HG02571 (cell line): ENCODE measurements around the gene THOC6.

ENCODE experiments used
- ATAC-seq: cut with Tn5 transposase; IDR thresholded peaks from one replicate; pipeline ENCODE4 v1.9.1; 2021; ENCODE audit warnings: mild to moderate bottlenecking, moderate library complexity; ENCODE audit not compliant: unreplicated experiment

Gene THOC6

GRCh38 chr16:3029491-3030221 lies 5.8 kb downstream of the THOC6 start:
- ATAC-seq = no peak

- no peak for ATAC-seq
These were observed 6.7 kb downstream of the THOC6 start for GRCh38 chr16:3030222-3031212.

- ATAC-seq = no peak
These were observed 8.8 kb downstream of the THOC6 start for GRCh38 chr16:3032624-3033023.

GRCh38 chr16:3035289-3035971 lies 11.6 kb downstream of the THOC6 start:
- no peak for ATAC-seq

GRCh38 chr16:3035972-3036725 lies 12.3 kb downstream of the THOC6 start:
- no peak for ATAC-seq

- no peak for ATAC-seq
These were observed 13.0 kb downstream of the THOC6 start, which contains the start of gene BICDL2 for GRCh38 chr16:3036726-3037315. TSS of gene BICDL2 (minus strand) at chr16:3036944. CDS start at chr16:3035496, 1,448 bp downstream.

GRCh38 chr16:3038256-3038655 lies 14.4 kb downstream of the THOC6 start:
- ATAC-seq = no peak

GRCh38 chr16:3038896-3039295 lies 15.1 kb downstream of the THOC6 start:
- no peak for ATAC-seq

GRCh38 chr16:3042376-3042775 lies 18.5 kb downstream of the THOC6 start:
- ATAC-seq = no peak

- no peak for ATAC-seq
These were observed 20.9 kb downstream of the THOC6 start for GRCh38 chr16:3044708-3045107.

GRCh38 chr16:3045758-3046640 lies 22.2 kb downstream of the THOC6 start, which contains the start of gene MMP25:
TSS of gene MMP25 (plus strand) at chr16:3046561. CDS start at chr16:3046918, 357 bp downstream.
- ATAC-seq = no peak

GRCh38 chr16:3046641-3047386 lies 23.0 kb downstream of the THOC6 start:
- no peak for ATAC-seq

- ATAC-seq = no peak
These were observed 23.5 kb downstream of the THOC6 start for GRCh38 chr16:3047387-3047720.

GRCh38 chr16:3049921-3050481 lies 26.2 kb downstream of the THOC6 start:
- no peak for ATAC-seq

- ATAC-seq = no peak
These were observed 26.7 kb downstream of the THOC6 start for GRCh38 chr16:3050487-3050886.

- no peak for ATAC-seq
These were observed 27.2 kb downstream of the THOC6 start for GRCh38 chr16:3051009-3051408.

GRCh38 chr16:3051494-3051893 lies 27.7 kb downstream of the THOC6 start:
- no peak for ATAC-seq
